PC-3 (cell line): ENCODE results near the gene GALNT18. TPM values are rescaled to one million over a fixed set of nuclear protein-coding genes. Genes with fewer than 3 reads are reported as not detected.

ENCODE experiments used
- ATAC-seq: fragments of 200-7000 bp; cut with Tn5 transposase; 2 replicates; pipeline ENCODE4 v1.9.1; 2020; ENCODE audit warnings: mild to moderate bottlenecking, moderate library complexity
- BruUV-seq: library from RNA; stranded (reverse); fragments of 400-500 nt; replicated peaks from 2 replicates; lab custom pipeline; 2021; lab: Mats Ljungman, UMichigan
- CTCF ChIA-PET: fragments of 300-600 bp; sonication (Branson Sonifier 250); formaldehyde crosslinking; loops from one replicate; lab custom pipeline; 2022; ENCODE audit warnings: antibody characterized with exemption; lab: Charles Lee
- POLR2A ChIA-PET: fragments of 300-600 bp; sonication (Branson Sonifier 250); formaldehyde crosslinking; loops from one replicate; lab custom pipeline; 2022; ENCODE audit warnings: antibody characterized with exemption; ENCODE audit not compliant: unreplicated experiment; lab: Charles Lee
- DNase-seq: peaks from one replicate; pipeline ENCODE4 v3.0.0-alpha.2; 2015
- H2AFZ ChIP-seq: fragments of 300-600 bp; sonication (generic); 2 replicates; pipeline ENCODE4 v1.6.0; 2016; ENCODE audit warnings: antibody characterized with exemption, low read length
- H3F3A ChIP-seq: fragments of 300-600 bp; sonication (generic); one replicate; pipeline ENCODE4 v1.6.0; 2017; ENCODE audit warnings: antibody characterized with exemption, low read length, control low read depth, mild to moderate bottlenecking; ENCODE audit not compliant: unreplicated experiment
- H3K27ac ChIP-seq: fragments of 300-600 bp; sonication (generic); 2 replicates; pipeline ENCODE4 v1.5.1; 2016; ENCODE audit warnings: mild to moderate bottlenecking, low read length
- H3K27me3 ChIP-seq: fragments of 300-600 bp; sonication (generic); 2 replicates; pipeline ENCODE4 v1.6.1; 2016; ENCODE audit warnings: low read length, mixed read lengths
- H3K36me3 ChIP-seq: fragments of 300-600 bp; sonication (generic); 2 replicates; pipeline ENCODE4 v1.6.1; 2016; ENCODE audit warnings: low read depth, mixed run types, low read length, mixed read lengths
- H3K4me1 ChIP-seq: fragments of 300-600 bp; sonication (generic); 2 replicates; pipeline ENCODE4 v1.5.1; 2016; ENCODE audit warnings: low read length; ENCODE audit not compliant: insufficient read depth
- H3K4me2 ChIP-seq: fragments of 300-600 bp; sonication (generic); 2 replicates; pipeline ENCODE4 v1.6.0; 2016; ENCODE audit warnings: low read length
- H3K4me3 ChIP-seq: fragments of 300-600 bp; sonication (generic); 2 replicates; pipeline ENCODE4 v1.5.1; 2016; ENCODE audit warnings: mild to moderate bottlenecking, low read length, mixed read lengths
- H3K79me2 ChIP-seq: fragments of 300-600 bp; sonication (generic); 2 replicates; pipeline ENCODE4 v1.6.1; 2017; ENCODE audit warnings: low read length, mixed read lengths
- H3K9ac ChIP-seq: fragments of 300-600 bp; sonication (generic); 2 replicates; pipeline ENCODE4 v1.6.0; 2016; ENCODE audit warnings: mild to moderate bottlenecking, low read length
- H3K9me2 ChIP-seq: fragments of 300-600 bp; sonication (generic); replicated peaks from 2 replicates; pipeline ENCODE4 v1.6.1; 2016; ENCODE audit warnings: mixed run types, low read length, mixed read lengths
- H3K9me3 ChIP-seq: fragments of 300-600 bp; sonication (generic); 2 replicates; pipeline ENCODE4 v1.6.1; 2016; ENCODE audit warnings: low read length, mixed read lengths
- H4K20me1 ChIP-seq: fragments of 300-600 bp; sonication (generic); 2 replicates; pipeline ENCODE4 v1.6.1; 2016; ENCODE audit warnings: low read length, mixed read lengths
- CTCF ChIP-seq: fragments of 300-600 bp; sonication (generic); conservative IDR thresholded peaks from 2 replicates; pipeline ENCODE4 v1.5.1; 2017; ENCODE audit warnings: antibody characterized with exemption, low read depth, mild to moderate bottlenecking, low read length
- EZH2 ChIP-seq: fragments of 300-600 bp; sonication (generic); IDR thresholded peaks from one replicate; pipeline ENCODE4 v1.6.1; 2017; ENCODE audit warnings: antibody characterized with exemption, mild to moderate bottlenecking, low read length; ENCODE audit not compliant: unreplicated experiment
- EZH2phosphoT487 ChIP-seq: fragments of 300-600 bp; sonication (generic); IDR thresholded peaks from 2 replicates; pipeline ENCODE4 v1.6.1; 2018; ENCODE audit warnings: mild to moderate bottlenecking, antibody characterized with exemption, low read length, borderline replicate concordance
- intact Hi-C: fragments of 100-400 bp; cut with micrococcal nuclease; formaldehyde crosslinking; loops from 2 replicates; pipeline ENCODE4 v1.9.0; 2023
- total RNA-seq: library from RNA; depleted of rRNA; stranded (reverse); fragments of >200 nt; gene quantifications from 2 replicates; pipeline ENCODE4 v1.2.3, GENCODE V29; 2014

Gene GALNT18
- total RNA-seq, 1 experiment from 2014 or later: 34.5 TPM

- H3K9ac ChIP-seq: no peak overlapping the region
- no peaks in the 10 kb centered on the region for H3K27me3 ChIP-seq
- no peaks in the 10 kb centered on the region for H3K9me2 ChIP-seq
- H3K79me2 ChIP-seq: peaks cover 4% of the 10 kb centered on the region; the same call in 1 of the 2 replicates
- H2AFZ ChIP-seq: no peak overlapping the region
- DNase-seq: no peak
- TF ChIP-seq EZH2 (no peak), CTCF (no peak), EZH2phosphoT487 (no peak)
- intact Hi-C loops: no loop called here
- no peak for ATAC-seq
- H3K4me2 ChIP-seq: no peak overlapping the region
- no peaks in the 10 kb centered on the region for H3F3A ChIP-seq
- H3K27ac ChIP-seq: no peak overlapping the region
- peaks cover 8% of the 10 kb centered on the region for H3K4me1 ChIP-seq
- H3K4me3 ChIP-seq: no peak overlapping the region
- H3K9me3 ChIP-seq: no peaks in the 10 kb centered on the region
- POLR2A ChIA-PET: no interaction called here
- no peaks in the 10 kb centered on the region for H4K20me1 ChIP-seq
- no TSS peak for BruUV-seq
- CTCF ChIA-PET: no interaction called here
- H3K36me3 ChIP-seq: no peaks in the 10 kb centered on the region
Observed at GRCh38 chr11:11574373-11575287, 47.2 kb downstream of the GALNT18 start.

GRCh38 chr11:11572386-11572785, 49.4 kb downstream of the GALNT18 start:
- DNase-seq: no peak
- Histone ChIP-seq H3K36me3 (no peaks in the 10 kb centered on the region), H3K27me3 (no peaks in the 10 kb centered on the region), H2AFZ (no peak overlapping the region), H3K4me1 (peaks cover 26% of the 10 kb centered on the region), H3K4me3 (no peak overlapping the region), H3K27ac (no peak overlapping the region), H4K20me1 (no peaks in the 10 kb centered on the region), H3K9me2 (no peaks in the 10 kb centered on the region), H3K9me3 (no peaks in the 10 kb centered on the region), H3K4me2 (no peak overlapping the region), H3F3A (no peaks in the 10 kb centered on the region), H3K79me2 (peaks cover 9% of the 10 kb centered on the region; the same call in 1 of the 2 replicates), H3K9ac (no peak overlapping the region)
- BruUV-seq: no TSS peak
- intact Hi-C loops: no loop called here
- POLR2A ChIA-PET: no interaction called here
- CTCF ChIA-PET: no interaction called here
- ATAC-seq: no peak
- TF ChIP-seq EZH2: no peak
- no peak for TF ChIP-seq CTCF
- no peak for TF ChIP-seq EZH2phosphoT487

- Histone ChIP-seq H3K9me2 (no peaks in the 10 kb centered on the region), H3K27ac (no peak overlapping the region), H3K9me3 (no peaks in the 10 kb centered on the region), H3K4me3 (no peak overlapping the region), H3F3A (no peaks in the 10 kb centered on the region), H3K79me2 (peaks cover 13% of the 10 kb centered on the region; the same call in 1 of the 2 replicates), H3K9ac (no peak overlapping the region), H2AFZ (no peak overlapping the region), H3K4me1 (peaks cover 24% of the 10 kb centered on the region), H3K36me3 (no peaks in the 10 kb centered on the region), H3K27me3 (no peaks in the 10 kb centered on the region), H3K4me2 (no peak overlapping the region), H4K20me1 (no peaks in the 10 kb centered on the region)
- no peak for TF ChIP-seq EZH2phosphoT487
- no peak for TF ChIP-seq EZH2
- no peak for TF ChIP-seq CTCF
- DNase-seq: no peak
- intact Hi-C loops: no loop called here
- ChIA-PET POLR2A (no interaction called here), CTCF (no interaction called here)
- ATAC-seq: no peak
- BruUV-seq: no TSS peak
Observed at GRCh38 chr11:11571893-11572292, 49.9 kb downstream of the GALNT18 start.
